ENCODE data around the gene CNTLN. TPM values are rescaled to one million over a fixed set of nuclear protein-coding genes. Genes with fewer than 3 reads are reported as not detected.

Gene CNTLN
- total RNA-seq, 1 experiment from 2014 or later, result 5.1 TPM

DNA sequence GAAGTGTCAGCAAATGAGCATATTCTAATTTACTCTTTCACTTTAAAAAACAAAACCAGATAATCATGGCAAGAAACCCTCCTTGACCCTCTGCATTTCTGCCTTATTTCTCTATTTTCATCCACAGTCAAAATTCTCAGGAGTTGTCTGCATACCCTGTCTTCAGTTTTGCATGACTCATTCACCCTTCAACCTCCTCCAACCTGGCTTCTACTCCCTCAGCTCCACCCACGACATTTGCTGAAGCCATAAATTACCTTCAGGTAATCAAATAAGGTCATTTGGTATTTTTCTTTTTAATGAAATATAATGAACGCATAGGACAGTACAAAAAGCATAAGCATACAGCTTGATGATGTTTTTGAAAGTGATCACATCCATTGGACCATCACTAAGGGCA lies 416.2 kb downstream of the CNTLN start:
- H2AFZ ChIP-seq (ENCODE audit: low read depth, low read length, poor library complexity, severe bottlenecking), result no peak overlapping the region
- RAD21 ChIA-PET (ENCODE audit: low non-redundant PET in 1 of 2, low total read pairs in 2 of 2, uncharacterized antibody in 2 of 2, unreplicated experiment in 2 of 2), result no interaction called here
- BruUV-seq (replicated peaks), result no TSS peak
- no peaks in the 10 kb centered on the region for H3K79me2 ChIP-seq (ENCODE audit: insufficient read depth, low read length)
- TF ChIP-seq, protein P1, sequence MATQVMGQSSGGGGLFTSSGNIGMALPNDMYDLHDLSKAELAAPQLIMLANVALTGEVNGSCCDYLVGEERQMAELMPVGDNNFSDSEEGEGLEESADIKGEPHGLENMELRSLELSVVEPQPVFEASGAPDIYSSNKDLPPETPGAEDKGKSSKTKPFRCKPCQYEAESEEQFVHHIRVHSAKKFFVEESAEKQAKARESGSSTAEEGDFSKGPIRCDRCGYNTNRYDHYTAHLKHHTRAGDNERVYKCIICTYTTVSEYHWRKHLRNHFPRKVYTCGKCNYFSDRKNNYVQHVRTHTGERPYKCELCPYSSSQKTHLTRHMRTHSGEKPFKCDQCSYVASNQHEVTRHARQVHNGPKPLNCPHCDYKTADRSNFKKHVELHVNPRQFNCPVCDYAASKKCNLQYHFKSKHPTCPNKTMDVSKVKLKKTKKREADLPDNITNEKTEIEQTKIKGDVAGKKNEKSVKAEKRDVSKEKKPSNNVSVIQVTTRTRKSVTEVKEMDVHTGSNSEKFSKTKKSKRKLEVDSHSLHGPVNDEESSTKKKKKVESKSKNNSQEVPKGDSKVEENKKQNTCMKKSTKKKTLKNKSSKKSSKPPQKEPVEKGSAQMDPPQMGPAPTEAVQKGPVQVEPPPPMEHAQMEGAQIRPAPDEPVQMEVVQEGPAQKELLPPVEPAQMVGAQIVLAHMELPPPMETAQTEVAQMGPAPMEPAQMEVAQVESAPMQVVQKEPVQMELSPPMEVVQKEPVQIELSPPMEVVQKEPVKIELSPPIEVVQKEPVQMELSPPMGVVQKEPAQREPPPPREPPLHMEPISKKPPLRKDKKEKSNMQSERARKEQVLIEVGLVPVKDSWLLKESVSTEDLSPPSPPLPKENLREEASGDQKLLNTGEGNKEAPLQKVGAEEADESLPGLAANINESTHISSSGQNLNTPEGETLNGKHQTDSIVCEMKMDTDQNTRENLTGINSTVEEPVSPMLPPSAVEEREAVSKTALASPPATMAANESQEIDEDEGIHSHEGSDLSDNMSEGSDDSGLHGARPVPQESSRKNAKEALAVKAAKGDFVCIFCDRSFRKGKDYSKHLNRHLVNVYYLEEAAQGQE (IDR thresholded peaks at IDR 0.05; ENCODE audit: low read depth), result no peak
- no peak for TF ChIP-seq EZH2phosphoT487 (IDR thresholded peaks at IDR 0.05; ENCODE audit: borderline replicate concordance)
- TF ChIP-seq, protein P2, sequence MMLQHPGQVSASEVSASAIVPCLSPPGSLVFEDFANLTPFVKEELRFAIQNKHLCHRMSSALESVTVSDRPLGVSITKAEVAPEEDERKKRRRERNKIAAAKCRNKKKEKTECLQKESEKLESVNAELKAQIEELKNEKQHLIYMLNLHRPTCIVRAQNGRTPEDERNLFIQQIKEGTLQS (IDR thresholded peaks at IDR 0.05), result no peak
- no peak for TF ChIP-seq CEBPB (IDR thresholded peaks at IDR 0.05; ENCODE audit: low read depth)
- TF ChIP-seq, protein P3, sequence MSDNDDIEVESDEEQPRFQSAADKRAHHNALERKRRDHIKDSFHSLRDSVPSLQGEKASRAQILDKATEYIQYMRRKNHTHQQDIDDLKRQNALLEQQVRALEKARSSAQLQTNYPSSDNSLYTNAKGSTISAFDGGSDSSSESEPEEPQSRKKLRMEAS (IDR thresholded peaks at IDR 0.05), result no peak
- TF ChIP-seq ZFX (IDR thresholded peaks at IDR 0.05), result no peak
- no peaks in the 10 kb centered on the region for H3K9me2 ChIP-seq (ENCODE audit: insufficient read depth)
- CTCF ChIA-PET, result no interaction called here
- H3K4me2 ChIP-seq (ENCODE audit: low read length), result no peak overlapping the region
- no peak overlapping the region for H3K4me3 ChIP-seq (replicated peaks in 1 of 2; ENCODE audit: low read depth in 1 of 2, low read length in 2 of 2)
- H3K36me3 ChIP-seq (ENCODE audit: control insufficient read depth in 1 of 2, insufficient read depth in 2 of 2, low read length in 2 of 2), result no peaks in the 10 kb centered on the region
- no peak overlapping the region for H3K9ac ChIP-seq (ENCODE audit: low read length)
- no peaks in the 10 kb centered on the region for H4K20me1 ChIP-seq (ENCODE audit: insufficient read depth)
- no peak overlapping the region for H3K27ac ChIP-seq (ENCODE audit: low read depth, low read length)
- ATAC-seq (no peak), DNase-seq (ENCODE audit: low read depth, low spot score) (no peak)
- intact Hi-C loops (cut with micrococcal nuclease), result no loop called here
- H3K4me1 ChIP-seq (ENCODE audit: control insufficient read depth in 1 of 2, insufficient read depth in 2 of 2, low read length in 2 of 2), result no peaks in the 10 kb centered on the region
- H3K27me3 ChIP-seq (ENCODE audit: insufficient read depth, low read length), result no peaks in the 10 kb centered on the region
- POLR2A ChIA-PET, result no interaction called here
- no peaks in the 10 kb centered on the region for H3K9me3 ChIP-seq (ENCODE audit: control insufficient read depth in 1 of 2, insufficient read depth in 1 of 2, low read depth in 1 of 2, low read length in 2 of 2)

All from HCT116 (cell line).